HS-27A (cell line): ENCODE data around the gene CHKB.
"Not testable (repeated sequence)": the region's sequence is repeated elsewhere in the genome, so short reads cannot be mapped to it uniquely, and the experiment has no call there.

ENCODE experiments used
- DNase-seq: peaks from one replicate; pipeline ENCODE4 v3.0.0-alpha.2; 2012; ENCODE audit warnings: low read depth, missing footprints

Gene CHKB

GRCh38 chr22:50582493-50583293 is at the start of gene CHKB:
Gene CHKB (minus strand): TSS chr22:50582849. CDS start chr22:50582781, 68 bp downstream.
- peak; percentile 90 for DNase-seq

GRCh38 chr22:50630376-50630775 is 47.7 kb upstream of the CHKB start:
- DNase-seq: no peak

GRCh38 chr22:50628543-50629134 is 46.0 kb upstream of the CHKB start:
- no peak for DNase-seq

- DNase-seq: peak; percentile 30
These were observed 45.2 kb upstream of the CHKB start, which contains the start of gene ARSA for GRCh38 chr22:50627642-50628542. Gene ARSA (minus strand): TSS chr22:50628152. CDS start chr22:50627779, 373 bp downstream.

GRCh38 chr22:50626850-50627641 is 44.4 kb upstream of the CHKB start:
- no peak for DNase-seq

- DNase-seq: no peak
These were observed 43.7 kb upstream of the CHKB start for GRCh38 chr22:50626314-50626849.

GRCh38 chr22:50625568-50626313 is 43.1 kb upstream of the CHKB start:
- DNase-seq: no peak

GRCh38 chr22:50625131-50625567 is 42.5 kb upstream of the CHKB start:
- no peak for DNase-seq

GRCh38 chr22:50624347-50625130 is 41.9 kb upstream of the CHKB start:
- DNase-seq: no peak

- no peak for DNase-seq
These were observed 40.2 kb upstream of the CHKB start for GRCh38 chr22:50622723-50623327.

GRCh38 chr22:50621948-50622722 is 39.5 kb upstream of the CHKB start:
- no peak for DNase-seq

GRCh38 chr22:50621356-50621880 is 38.8 kb upstream of the CHKB start:
- DNase-seq: no peak

GRCh38 chr22:50620593-50621355 is 38.1 kb upstream of the CHKB start:
- DNase-seq: no peak

- not testable (repeated sequence) for DNase-seq
These were observed 31.6 kb upstream of the CHKB start for GRCh38 chr22:50614296-50614695.

- no peak for DNase-seq
These were observed 30.8 kb upstream of the CHKB start for GRCh38 chr22:50613291-50613981.

- DNase-seq: no peak
These were observed 30.0 kb upstream of the CHKB start for GRCh38 chr22:50612528-50613221.
